GM12878 (cell line): Measurements from ENCODE around the gene EMP1. TPM values are rescaled to one million over a fixed set of nuclear protein-coding genes. Genes with fewer than 3 reads are reported as not detected.

Source experiments
- ATAC-seq: fragments of 200-7000 bp; cut with Tn5 transposase; 3 replicates; pipeline ENCODE4 v1.9.1; 2020; ENCODE audit warnings: mild to moderate bottlenecking, moderate library complexity
- BruUV-seq: library from RNA; stranded (reverse); fragments of 400-500 nt; replicated peaks from 2 replicates; lab custom pipeline; 2021; lab: Mats Ljungman, UMichigan
- CTCF ChIA-PET: fragments of 300-600 bp; sonication (Branson Sonifier 250); formaldehyde crosslinking; extraction: SDS; loops from one replicate; lab custom pipeline; 2021; ENCODE audit warnings: inconsistent platforms; lab: Yijun Ruan, JAX
- POLR2A ChIA-PET: fragments of 350-600 bp; formaldehyde crosslinking; extraction: SDS; loops from one replicate; lab custom pipeline; 2021; ENCODE audit warnings: inconsistent platforms; lab: Charles Lee
- RAD21 ChIA-PET: fragments of 300-600 bp; sonication (Branson Sonifier 250); formaldehyde crosslinking; loops from one replicate; lab custom pipeline; 2023; ENCODE audit warnings: antibody characterized with exemption; ENCODE audit not compliant: unreplicated experiment; lab: Charles Lee
- SMC1A ChIA-PET: fragments of 300-600 bp; sonication (Branson Sonifier 250); formaldehyde crosslinking; loops from one replicate; lab custom pipeline; 2023; ENCODE audit not compliant: unreplicated experiment, uncharacterized antibody; lab: Charles Lee
- DNase-seq: peaks from one replicate; pipeline ENCODE4 v3.0.0-alpha.2; 2011; ENCODE audit warnings: low read depth, low spot score
- FAIRE-seq: peaks from 3 replicates; lab custom pipeline; 2011; peaks lifted over from hg19 to GRCh38; lab: Jason Lieb, UNC
- H2AFZ ChIP-seq: 2 replicates; pipeline ENCODE4 v1.6.0; 2011; ENCODE audit warnings: low read depth, low read length, control low read depth; ENCODE audit not compliant: control insufficient read depth
- H3K27ac ChIP-seq: 2 replicates; pipeline ENCODE4 v1.5.1; 2011; ENCODE audit warnings: control low read depth; ENCODE audit not compliant: control insufficient read depth, insufficient read depth
- H3K27me3 ChIP-seq, 2 experiments: replicated peaks in 1 of 2; 2 replicates each; pipeline versions ENCODE4 v1.6.0 to v1.6.1; 2011; ENCODE audit warnings: low read length in 1 of 2; ENCODE audit not compliant: control insufficient read depth in 2 of 2, insufficient read depth in 2 of 2
- H3K36me3 ChIP-seq, 2 experiments: 2 replicates each; pipeline ENCODE4 v1.5.1; 2011; ENCODE audit warnings: low read length in 1 of 2; ENCODE audit not compliant: control insufficient read depth in 2 of 2, insufficient read depth in 2 of 2
- H3K4me1 ChIP-seq: 2 replicates; pipeline ENCODE4 v1.6.1; 2011; ENCODE audit warnings: mild to moderate bottlenecking, low read length, moderate library complexity, mixed read lengths; ENCODE audit not compliant: control insufficient read depth, insufficient read depth
- H3K4me2 ChIP-seq: 2 replicates; pipeline ENCODE4 v1.6.0; 2011; ENCODE audit warnings: control low read depth; ENCODE audit not compliant: control insufficient read depth, insufficient read depth
- H3K4me3 ChIP-seq: fragments of 200-600 bp; sonication (generic); 2 replicates; pipeline ENCODE4 v1.5.1; 2016
- H3K79me2 ChIP-seq: 2 replicates; pipeline ENCODE4 v1.6.0; 2011; ENCODE audit warnings: low read length; ENCODE audit not compliant: control insufficient read depth, insufficient read depth
- H3K9ac ChIP-seq: 2 replicates; pipeline ENCODE4 v1.8.0; 2011; ENCODE audit warnings: low read length, control low read depth, mixed read lengths; ENCODE audit not compliant: control insufficient read depth, insufficient read depth
- H3K9me3 ChIP-seq: replicated peaks from 3 replicates; pipeline ENCODE4 v1.5.1; 2011; ENCODE audit warnings: mild to moderate bottlenecking, low read length; ENCODE audit not compliant: control insufficient read depth, insufficient read depth
- H4K20me1 ChIP-seq: 2 replicates; pipeline ENCODE4 v1.6.0; 2011; ENCODE audit not compliant: control insufficient read depth, insufficient read depth
- ATF7 ChIP-seq: fragments of 450-650 bp; IDR thresholded peaks from 2 replicates; pipeline ENCODE4 v1.6.1; 2016; ENCODE audit warnings: low read depth, mild to moderate bottlenecking
- BCL3 ChIP-seq: IDR thresholded peaks from 2 replicates; pipeline ENCODE4 v1.6.1; 2011; ENCODE audit warnings: borderline replicate concordance, low read depth, mild to moderate bottlenecking, moderate library complexity, low read length; ENCODE audit not compliant: insufficient read depth, poor library complexity, severe bottlenecking
- BMI1 ChIP-seq: fragments of 450-650 bp; IDR thresholded peaks from 2 replicates; pipeline ENCODE4 v1.6.1; 2016; ENCODE audit warnings: mild to moderate bottlenecking, moderate library complexity, borderline replicate concordance
- CREB1 ChIP-seq: IDR thresholded peaks from 2 replicates; pipeline ENCODE4 v1.6.1; 2012; ENCODE audit warnings: low read depth, mild to moderate bottlenecking, inconsistent platforms
- EP300 ChIP-seq, 2 experiments: fragments of 150-350 bp in 1 of 2; IDR thresholded peaks; 2 replicates each; pipeline ENCODE4 v1.6.1; 2011 to 2012; ENCODE audit warnings: low read depth in 2 of 2, low read length in 2 of 2, borderline replicate concordance in 1 of 2, improper control_type of control experiment in 1 of 2, inconsistent platforms in 1 of 2; ENCODE audit not compliant: control insufficient read depth in 1 of 2
- FOXK2 ChIP-seq: fragments of 450-650 bp; IDR thresholded peaks from 2 replicates; pipeline ENCODE4 v1.6.1; 2017; ENCODE audit warnings: mild to moderate bottlenecking, moderate library complexity
- IRF4 ChIP-seq: IDR thresholded peaks from 2 replicates; pipeline ENCODE4 v1.6.1; 2011; ENCODE audit warnings: low read depth, low read length
- IRF5 ChIP-seq: fragments of 450-650 bp; IDR thresholded peaks from 2 replicates; pipeline ENCODE4 v1.6.1; 2017; ENCODE audit warnings: borderline replicate concordance
- JUND ChIP-seq: IDR thresholded peaks from 2 replicates; pipeline ENCODE4 v1.6.1; 2012; ENCODE audit warnings: low read depth, mild to moderate bottlenecking, low read length, improper control_type of control experiment, moderate library complexity
- MEF2B ChIP-seq: fragments of 450-650 bp; IDR thresholded peaks from 2 replicates; pipeline ENCODE4 v1.6.1; 2018; ENCODE audit warnings: mild to moderate bottlenecking, moderate library complexity; ENCODE audit not compliant: partially characterized antibody, poor library complexity, severe bottlenecking
- NFIC ChIP-seq: IDR thresholded peaks from 2 replicates; pipeline ENCODE4 v1.6.1; 2012; ENCODE audit warnings: low read depth, mild to moderate bottlenecking, inconsistent platforms, low read length, moderate library complexity
- SIX5 ChIP-seq: IDR thresholded peaks from 2 replicates; pipeline ENCODE4 v1.6.1; 2011; ENCODE audit warnings: mild to moderate bottlenecking, low read depth, low read length, moderate library complexity; ENCODE audit not compliant: severe bottlenecking
- SMAD1 ChIP-seq: fragments of 450-650 bp; IDR thresholded peaks from 2 replicates; pipeline ENCODE4 v1.6.1; 2018; ENCODE audit warnings: mild to moderate bottlenecking, low read depth; ENCODE audit not compliant: partially characterized antibody
- SMAD5 ChIP-seq: IDR thresholded peaks from 2 replicates; pipeline ENCODE4 v1.6.1; 2016; ENCODE audit warnings: antibody characterized with exemption, low read depth
- SMARCA5 ChIP-seq: fragments of 450-650 bp; IDR thresholded peaks from 2 replicates; pipeline ENCODE4 v1.6.1; 2017; ENCODE audit warnings: mild to moderate bottlenecking
- SMC3 ChIP-seq: IDR thresholded peaks from 2 replicates; pipeline ENCODE4 v1.6.1; 2011; ENCODE audit warnings: low read length, improper control_type of control experiment, borderline replicate concordance
- SRF ChIP-seq, 2 experiments: IDR thresholded peaks; 2 replicates each; pipeline ENCODE4 v1.6.1; 2011; ENCODE audit warnings: low read depth in 2 of 2, low read length in 2 of 2, mild to moderate bottlenecking in 1 of 2, moderate library complexity in 1 of 2
- STAT1 ChIP-seq: fragments of 450-650 bp; conservative IDR thresholded peaks from 2 replicates; pipeline ENCODE4 v1.6.1; 2014; ENCODE audit warnings: antibody characterized with exemption, mild to moderate bottlenecking
- TCF12 ChIP-seq: IDR thresholded peaks from 2 replicates; pipeline ENCODE4 v1.6.1; 2011; ENCODE audit warnings: low read depth, mild to moderate bottlenecking, low read length
- ZNF592 ChIP-seq: fragments of 450-650 bp; IDR thresholded peaks from 2 replicates; pipeline ENCODE4 v1.6.1; 2017; ENCODE audit warnings: mild to moderate bottlenecking, moderate library complexity
- WGBS: methylation state at CpG from one replicate; pipeline ENCODE4 v1.1.6; 2016; ENCODE audit warnings: low lambda C conversion rate; ENCODE audit not compliant: insufficient replicate concordance, insufficient coverage; ENCODE audit errors: missing lambda C conversion rate; 5-methylcytosine and 5-hydroxymethylcytosine counted together
- in situ Hi-C: fragments of 300-500 bp; cut with MboI; formaldehyde crosslinking; loops from 9 replicates; pipeline ENCODE4 v1.14.3; 2018; ENCODE audit warnings: mixed read lengths
- intact Hi-C: fragments of 100-400 bp; cut with micrococcal nuclease; formaldehyde crosslinking; loops from one replicate; pipeline ENCODE4 v1.14.2; 2022; ENCODE audit not compliant: unreplicated experiment
- polyA plus RNA-seq, 11 experiments: library from polyadenylated mRNA; depleted of rRNA in 4 of 11; unstranded in 6 of 11; stranded (reverse) in 5 of 11; fragments of >200 nt; fragmentation: Nextera tagmentation in 4 of 11; fragmentation: Illumina TruSeq in 1 of 11; extraction: Ambion mirVana in 4 of 11; extraction: Trizol in 1 of 11; gene quantifications; 1 replicate in 1 of 11; 2 replicates in 10 of 11; pipeline versions ENCODE4 v1.2.1 to v1.2.3, GENCODE V29; 2011 to 2016; ENCODE audit warnings: inconsistent platforms in 2 of 11, missing spikeins in 2 of 11, low read depth in 1 of 11
- total RNA-seq, 4 experiments: library from RNA; depleted of rRNA in 3 of 4; stranded (reverse); fragments of >200 nt in 3 of 4; fragmentation: Illumina TruSeq in 1 of 4; extraction: Trizol in 1 of 4; gene quantifications; 2 replicates each; pipeline versions ENCODE4 v1.2.1 to v1.2.3, GENCODE V29; 2013 to 2021

EMP1 gene
- total and polyA plus RNA-seq, 10 of the 15 experiments (the other 5 are each of a cell fraction or from before 2014, with no cell fraction given): 0.09 to 0.90 (median 0.25) TPM; not detected in 1

GRCh38 chr12:13182881-13183280, 13.6 kb upstream of the EMP1 start:
- in situ Hi-C loops (no loop called here), intact Hi-C loops (no loop called here)
- Histone ChIP-seq H3K27me3 (peaks cover 7 to 9% of the 10 kb centered on the region in 2 experiments), H3K79me2 (no peaks in the 10 kb centered on the region), H4K20me1 (no peaks in the 10 kb centered on the region), H3K9me3 (no peaks in the 10 kb centered on the region), H3K36me3 (no peaks in the 10 kb centered on the region), H3K27ac (no peak overlapping the region), H3K4me1 (no peaks in the 10 kb centered on the region), H3K9ac (no peak overlapping the region), H3K4me3 (no peak overlapping the region), H2AFZ (no peak overlapping the region), H3K4me2 (no peak overlapping the region)
- FAIRE-seq: no peak
- no peak for DNase-seq
- ChIA-PET POLR2A (no interaction called here), SMC1A (no interaction called here), RAD21 (no interaction called here), CTCF (no interaction called here)
- BruUV-seq: no TSS peak
- TF ChIP-seq STAT1 (no peak), ATF7 (no peak), SIX5 (no peak), BMI1 (no peak), IRF4 (no peak), BCL3 (no peak), MEF2B (no peak), SMAD5 (no peak), TCF12 (no peak), SMARCA5 (no peak), IRF5 (no peak), FOXK2 (no peak), EP300 (IDR thresholded peaks at IDR 0.05; ENCODE audit: borderline replicate concordance in 1 of 2, control insufficient read depth in 1 of 2, low read depth in 2 of 2, low read length in 2 of 2) (no peak), SMAD1 (no peak), JUND (no peak), NFIC (no peak), SMC3 (no peak), ZNF592 (no peak), CREB1 (no peak), SRF (IDR thresholded peaks at IDR 0.05; ENCODE audit: low read depth in 2 of 2, low read length in 2 of 2) (no peak)
- no peak for ATAC-seq
- 14% methylated on average over 1 of the region's 1 CpG for WGBS
